GM19043 (cell line): ENCODE results near the gene CDKN1C.

Experiments used
- ATAC-seq: cut with Tn5 transposase; IDR thresholded peaks from one replicate; pipeline ENCODE4 v1.9.1; 2021; ENCODE audit warnings: low read depth; ENCODE audit not compliant: unreplicated experiment

The CDKN1C gene

GRCh38 chr11:2870969-2871680, 14.4 kb downstream of the CDKN1C start:
- no peak for ATAC-seq

GRCh38 chr11:2870460-2870859, 15.1 kb downstream of the CDKN1C start:
- ATAC-seq: no peak

- no peak for ATAC-seq
These were observed 15.8 kb downstream of the CDKN1C start for GRCh38 chr11:2869561-2870427.

GRCh38 chr11:2869134-2869526, 16.4 kb downstream of the CDKN1C start:
- ATAC-seq: no peak

GRCh38 chr11:2868506-2869133, 17.0 kb downstream of the CDKN1C start:
- no peak for ATAC-seq

- ATAC-seq: no peak
These were observed 17.7 kb downstream of the CDKN1C start for GRCh38 chr11:2867722-2868505.

GRCh38 chr11:2867142-2867541, 18.4 kb downstream of the CDKN1C start:
- ATAC-seq: no peak

GRCh38 chr11:2865922-2866577, 19.5 kb downstream of the CDKN1C start:
- no peak for ATAC-seq

- ATAC-seq: no peak
These were observed 20.7 kb downstream of the CDKN1C start for GRCh38 chr11:2864901-2865300.

GRCh38 chr11:2863276-2863618, 22.3 kb downstream of the CDKN1C start:
- ATAC-seq: no peak

GRCh38 chr11:2862395-2863275, 22.9 kb downstream of the CDKN1C start:
- no peak for ATAC-seq

GRCh38 chr11:2860636-2861035, 24.9 kb downstream of the CDKN1C start:
- ATAC-seq: no peak

GRCh38 chr11:2859699-2860037, 25.9 kb downstream of the CDKN1C start:
- ATAC-seq: no peak

- no peak for ATAC-seq
These were observed 26.4 kb downstream of the CDKN1C start for GRCh38 chr11:2858995-2859698.

- no peak for ATAC-seq
These were observed 27.7 kb downstream of the CDKN1C start for GRCh38 chr11:2857918-2858317.

- no peak for ATAC-seq
These were observed 28.3 kb downstream of the CDKN1C start for GRCh38 chr11:2857276-2857675.

GRCh38 chr11:2855162-2855561, 30.4 kb downstream of the CDKN1C start:
- ATAC-seq: no peak

GRCh38 chr11:2853997-2854560, 31.5 kb downstream of the CDKN1C start:
- ATAC-seq: no peak
